ENCODE data around the gene EVC.

Gene EVC

GRCh38 chr4:5772528-5773270 lies 61.7 kb downstream of the EVC start:
- H3K4me3 ChIP-seq (ENCODE audit: low read depth, low read length): no peak overlapping the region
- DNase-seq (ENCODE audit: low read depth): no peak
- TF ChIP-seq CTCF (IDR thresholded peaks at IDR 0.05; ENCODE audit: insufficient read depth, low read depth, low read length, missing control alignments): no peak

GRCh38 chr4:5773271-5773555 lies 62.2 kb downstream of the EVC start:
- TF ChIP-seq CTCF (IDR thresholded peaks at IDR 0.05; ENCODE audit: insufficient read depth, low read depth, low read length, missing control alignments): no peak
- DNase-seq (ENCODE audit: low read depth): no peak
- no peak overlapping the region for H3K4me3 ChIP-seq (ENCODE audit: low read depth, low read length)

GRCh38 chr4:5774416-5775036 lies 63.5 kb downstream of the EVC start:
- DNase-seq (ENCODE audit: low read depth): no peak
- no peak overlapping the region for H3K4me3 ChIP-seq (ENCODE audit: low read depth, low read length)
- TF ChIP-seq CTCF (IDR thresholded peaks at IDR 0.05; ENCODE audit: insufficient read depth, low read depth, low read length, missing control alignments): no peak

- DNase-seq (ENCODE audit: low read depth): no peak
- H3K4me3 ChIP-seq (ENCODE audit: low read depth, low read length): no peak overlapping the region
- no peak for TF ChIP-seq CTCF (IDR thresholded peaks at IDR 0.05; ENCODE audit: insufficient read depth, low read depth, low read length, missing control alignments)
Measured at GRCh38 chr4:5776510-5776909, 65.5 kb downstream of the EVC start.

- no peak overlapping the region for H3K4me3 ChIP-seq (ENCODE audit: low read depth, low read length)
- DNase-seq (ENCODE audit: low read depth): no peak
- no peak for TF ChIP-seq CTCF (IDR thresholded peaks at IDR 0.05; ENCODE audit: insufficient read depth, low read depth, low read length, missing control alignments)
Measured at GRCh38 chr4:5780831-5781480, 70.0 kb downstream of the EVC start.

- TF ChIP-seq CTCF (IDR thresholded peaks at IDR 0.05; ENCODE audit: insufficient read depth, low read depth, low read length, missing control alignments): no peak
Measured at GRCh38 chr4:5781691-5782090, 70.7 kb downstream of the EVC start.

More at GRCh38 chr4:5781691-5782090, 70.7 kb downstream of the EVC start:
- no peak overlapping the region for H3K4me3 ChIP-seq (ENCODE audit: low read depth, low read length)
- no peak for DNase-seq (ENCODE audit: low read depth)

All from GM12865 (cell line).